Spleen (tissue), 11 donors: Measurements from ENCODE around the gene SLC9A4. TPM values are rescaled to one million over a fixed set of nuclear protein-coding genes. Genes with fewer than 3 reads are reported as not detected.

ENCODE experiments used
- DNase-seq: peaks from one replicate; pipeline ENCODE4 v3.0.0-alpha.2; 2020
- H3K27ac ChIP-seq, 8 donors: fragments of 200-600 bp; sonication (generic) in 7 of 8; 1 replicate in 4 of 8; 2 replicates in 4 of 8; pipeline versions ENCODE4 v1.5.0 to v1.8.0; 2016 to 2021; ENCODE audit warnings: inconsistent platforms in 4 of 8, mild to moderate bottlenecking in 4 of 8, moderate library complexity in 1 of 8
- H3K27me3 ChIP-seq, 7 donors: fragments of 200-600 bp; sonication (generic) in 6 of 7; replicated peaks in 1 of 7; 1 replicate in 4 of 7; 2 replicates in 3 of 7; pipeline versions ENCODE4 v1.5.0 to v1.8.0; 2016 to 2021; ENCODE audit warnings: inconsistent platforms in 3 of 7, mild to moderate bottlenecking in 1 of 7
- H3K36me3 ChIP-seq, 6 donors: fragments of 200-600 bp; sonication (generic) in 5 of 6; 1 replicate in 4 of 6; 2 replicates in 2 of 6; pipeline versions ENCODE4 v1.5.0 to v1.8.0; 2016 to 2021; ENCODE audit warnings: inconsistent platforms in 2 of 6
- H3K4me1 ChIP-seq, 6 donors: fragments of 200-600 bp; sonication (generic) in 5 of 6; 1 replicate in 3 of 6; 2 replicates in 3 of 6; pipeline versions ENCODE4 v1.5.0 to v1.8.0; 2016 to 2021; ENCODE audit warnings: inconsistent platforms in 3 of 6
- H3K4me3 ChIP-seq, 8 donors: fragments of 200-600 bp; sonication (generic) in 7 of 8; 1 replicate in 4 of 8; 2 replicates in 4 of 8; pipeline versions ENCODE4 v1.5.0 to v1.8.0; 2016 to 2021; ENCODE audit warnings: inconsistent platforms in 4 of 8, mild to moderate bottlenecking in 4 of 8, moderate library complexity in 2 of 8
- H3K9me3 ChIP-seq, 8 donors: fragments of 200-600 bp; sonication (generic) in 7 of 8; 1 replicate in 4 of 8; 2 replicates in 4 of 8; pipeline versions ENCODE4 v1.5.0 to v1.8.0; 2016 to 2021; ENCODE audit warnings: inconsistent platforms in 4 of 8
- POLR2A ChIP-seq, 3 donors: fragments of 450-650 bp; IDR thresholded peaks; one replicate each; pipeline ENCODE4 v1.5.1; 2017; ENCODE audit warnings: antibody characterized with exemption in 3 of 3, mild to moderate bottlenecking in 1 of 3
- POLR2AphosphoS5 ChIP-seq, 3 donors: sonication (generic); formaldehyde crosslinking; IDR thresholded peaks; one replicate each; pipeline ENCODE4 v1.5.1; 2017; ENCODE audit warnings: antibody characterized with exemption in 3 of 3
- WGBS, 5 donors: extraction: QIAGEN DNeasy Blood & Tissue Kit in 3 of 5; methylation state at CpG; one replicate each; pipeline versions ENCODE4 v1.1.5 to v1.1.7; 2013 to 2018; 5-methylcytosine and 5-hydroxymethylcytosine counted together
- intact Hi-C: fragments of 100-400 bp; cut with DNase I; formaldehyde crosslinking; loops from one replicate; pipeline ENCODE4 v1.15.0; 2023; ENCODE audit warnings: low total_unique reads
- polyA plus RNA-seq, 3 donors: library from polyadenylated mRNA; stranded (reverse); fragments of 200-250 nt; gene quantifications; one replicate each; pipeline ENCODE4 v1.2.1, GENCODE V29; 2013
- total RNA-seq, 7 donors: library from RNA; depleted of rRNA in 3 of 7; stranded (reverse); fragments of >200 nt in 3 of 7; fragmentation: NEBNext Ultra II Directional in 4 of 7; extraction: Animal tissue kit (Norgen Biotek cat#: 25700) in 4 of 7; gene quantifications; one replicate each; pipeline versions ENCODE4 v1.1.0 to v1.2.1, GENCODE V29; 2016 to 2021
- TF ChIP-seq, protein P1 (sequence below), 11 experiments: fragments of 200-600 bp in 7 of 11; fragments of 450-650 bp in 4 of 11; sonication (generic) in 4 of 11; IDR thresholded peaks in 8 of 11; conservative IDR thresholded peaks in 3 of 11; 1 replicate in 7 of 11; 2 replicates in 4 of 11; pipeline versions ENCODE4 v1.4.0 to v1.8.0; 2016 to 2021; ENCODE audit warnings: antibody characterized with exemption in 11 of 11, inconsistent platforms in 4 of 11, mild to moderate bottlenecking in 1 of 11
- donor health status: healthy with polysubstance abuse.
- donor health status: DM: no; HTN: no; CAD: no; lungs with moderate emphysema.
- donor health status: DM: no; HTN: no; CAD: no.
- donor health status: Bipolar disorder and iron deficiency.
- donor health status: healthy.
- donor health status: DM: no; HTN: no; CAD: no.
- donor health status: DM: yes; HTN: yes; CAD: no.

The SLC9A4 gene
- total and polyA plus RNA-seq, 10 donors = 0.10 TPM; not detected in 9

DNA sequence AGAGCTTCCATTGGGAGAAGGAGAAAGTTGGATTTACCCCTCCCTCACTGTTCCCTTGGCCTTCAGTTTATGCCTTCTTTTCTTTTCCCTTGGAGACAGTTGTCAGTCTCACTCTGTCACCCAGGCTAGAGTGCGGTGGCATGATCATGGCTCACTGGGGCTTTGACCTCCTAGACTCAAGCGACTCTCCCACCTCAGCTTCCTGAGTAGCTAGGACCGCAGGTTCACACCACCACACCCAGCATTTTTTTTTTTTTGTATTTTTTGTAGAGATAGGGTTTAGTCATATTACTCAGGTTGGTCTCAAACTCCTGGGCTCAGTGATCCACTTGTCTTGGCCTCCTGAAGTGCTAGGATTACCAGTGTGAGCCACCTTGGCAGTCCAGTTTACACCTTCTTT is 49.9 kb downstream of the SLC9A4 start:
- Histone ChIP-seq H3K36me3 (no peaks in the 10 kb centered on the region), H3K4me3 (no peak overlapping the region), H3K27ac (no peak overlapping the region), H3K27me3 (no peaks in the 10 kb centered on the region), H3K9me3 (no peaks in the 10 kb centered on the region), H3K4me1 (no peaks in the 10 kb centered on the region)
- TF ChIP-seq, protein P1, sequence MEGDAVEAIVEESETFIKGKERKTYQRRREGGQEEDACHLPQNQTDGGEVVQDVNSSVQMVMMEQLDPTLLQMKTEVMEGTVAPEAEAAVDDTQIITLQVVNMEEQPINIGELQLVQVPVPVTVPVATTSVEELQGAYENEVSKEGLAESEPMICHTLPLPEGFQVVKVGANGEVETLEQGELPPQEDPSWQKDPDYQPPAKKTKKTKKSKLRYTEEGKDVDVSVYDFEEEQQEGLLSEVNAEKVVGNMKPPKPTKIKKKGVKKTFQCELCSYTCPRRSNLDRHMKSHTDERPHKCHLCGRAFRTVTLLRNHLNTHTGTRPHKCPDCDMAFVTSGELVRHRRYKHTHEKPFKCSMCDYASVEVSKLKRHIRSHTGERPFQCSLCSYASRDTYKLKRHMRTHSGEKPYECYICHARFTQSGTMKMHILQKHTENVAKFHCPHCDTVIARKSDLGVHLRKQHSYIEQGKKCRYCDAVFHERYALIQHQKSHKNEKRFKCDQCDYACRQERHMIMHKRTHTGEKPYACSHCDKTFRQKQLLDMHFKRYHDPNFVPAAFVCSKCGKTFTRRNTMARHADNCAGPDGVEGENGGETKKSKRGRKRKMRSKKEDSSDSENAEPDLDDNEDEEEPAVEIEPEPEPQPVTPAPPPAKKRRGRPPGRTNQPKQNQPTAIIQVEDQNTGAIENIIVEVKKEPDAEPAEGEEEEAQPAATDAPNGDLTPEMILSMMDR (IDR thresholded peaks at IDR 0.05 in 8 of 11, conservative IDR thresholded peaks at IDR 0.05 in 3 of 11) = no peak
- TF ChIP-seq POLR2A (IDR thresholded peaks at IDR 0.05) (no peak), POLR2AphosphoS5 (IDR thresholded peaks at IDR 0.05) (no peak)
- intact Hi-C loops = no loop called here
- 84 to 98% (median 88%) methylated on average over 3 of the region's 3 CpGs for WGBS, 5 donors
- no peak for DNase-seq

DNA sequence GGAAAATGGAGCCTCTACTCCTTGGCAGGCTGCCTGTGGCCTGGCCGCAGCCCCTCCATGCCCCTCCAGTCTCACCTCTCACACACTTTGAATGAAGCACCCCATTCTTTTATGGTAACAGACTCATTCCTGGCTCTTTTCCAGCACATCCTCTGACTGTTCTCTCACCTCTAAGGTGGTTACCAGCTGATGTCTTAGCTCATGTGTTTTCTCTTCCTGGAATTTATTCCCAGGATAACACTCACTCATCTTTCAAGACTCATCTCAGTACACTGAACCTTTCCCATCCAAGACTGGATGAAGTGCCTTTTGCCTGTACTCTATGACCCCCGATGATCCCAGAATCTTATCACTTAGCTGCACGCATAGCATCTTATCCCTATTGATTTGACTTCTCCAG is 50.6 kb downstream of the SLC9A4 start:
- Histone ChIP-seq H3K27ac (no peak overlapping the region), H3K4me3 (no peak overlapping the region), H3K9me3 (no peaks in the 10 kb centered on the region), H3K4me1 (no peaks in the 10 kb centered on the region), H3K27me3 (no peaks in the 10 kb centered on the region), H3K36me3 (no peaks in the 10 kb centered on the region)
- 62 to 73% (median 67%) methylated on average over 3 of the region's 3 CpGs for WGBS, 5 donors
- TF ChIP-seq POLR2A (IDR thresholded peaks at IDR 0.05) = no peak
- no peak for TF ChIP-seq POLR2AphosphoS5 (IDR thresholded peaks at IDR 0.05)
- TF ChIP-seq, protein P1 (IDR thresholded peaks at IDR 0.05 in 8 of 11, conservative IDR thresholded peaks at IDR 0.05 in 3 of 11) = no peak
- DNase-seq = no peak
- intact Hi-C loops = no loop called here

DNA sequence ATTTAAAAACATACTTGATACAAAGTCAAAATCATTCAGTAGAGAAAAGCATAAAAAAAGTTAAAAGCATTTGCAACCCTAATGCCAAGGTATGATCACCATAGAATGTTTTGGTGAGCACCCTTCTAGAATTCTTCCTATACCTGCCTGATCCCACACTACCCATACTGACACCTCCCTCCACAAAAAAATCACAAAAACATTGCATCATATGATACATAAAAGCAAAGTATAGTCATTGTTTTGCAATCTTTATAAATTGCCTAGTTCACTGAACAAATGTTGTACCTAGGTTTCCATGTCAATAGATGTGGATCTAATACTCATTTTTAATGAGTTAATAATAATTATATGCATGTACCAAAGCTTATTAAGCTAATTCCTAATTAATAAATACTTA is 54.1 kb downstream of the SLC9A4 start:
- no peaks in the 10 kb centered on the region for H3K4me1 ChIP-seq
- no peak overlapping the region for H3K4me3 ChIP-seq
- H3K27me3 ChIP-seq = peaks cover 0 to 9% (median 0%) of the 10 kb centered on the region in 7 donors
- H3K27ac ChIP-seq = no peak overlapping the region
- intact Hi-C loops = no loop called here
- DNase-seq = no peak
- H3K9me3 ChIP-seq = no peaks in the 10 kb centered on the region
- TF ChIP-seq POLR2AphosphoS5 (IDR thresholded peaks at IDR 0.05) = no peak
- TF ChIP-seq, protein P1 (IDR thresholded peaks at IDR 0.05 in 8 of 11, conservative IDR thresholded peaks at IDR 0.05 in 3 of 11) = no peak
- no peak for TF ChIP-seq POLR2A (IDR thresholded peaks at IDR 0.05)
- H3K36me3 ChIP-seq = no peaks in the 10 kb centered on the region

DNA sequence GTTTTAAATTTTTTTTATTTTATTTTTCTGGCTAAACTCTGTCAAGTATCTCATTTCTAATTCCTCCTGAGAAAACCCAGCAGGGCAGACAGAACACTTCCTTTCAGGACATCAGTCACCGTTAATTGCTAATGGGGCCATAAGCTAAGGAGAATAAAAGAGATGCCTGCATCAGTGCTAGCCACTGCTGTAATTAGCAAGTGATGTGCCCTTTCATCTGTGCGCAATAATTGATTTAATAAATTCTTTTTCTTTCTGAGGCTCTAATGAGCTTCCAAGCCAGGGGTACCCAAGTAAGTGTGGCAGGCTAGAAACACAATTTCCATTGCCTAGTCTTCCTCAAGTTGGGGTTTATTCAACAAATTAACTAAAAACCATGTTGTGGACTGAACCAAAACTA is 65.5 kb downstream of the SLC9A4 start:
- intact Hi-C loops = no loop called here
- 42 to 66% (median 45%) methylated on average over 2 of the region's 2 CpGs for WGBS, 5 donors
- no peaks in the 10 kb centered on the region for H3K4me1 ChIP-seq
- peaks cover 0 to 12% (median 0%) of the 10 kb centered on the region in 7 donors for H3K27me3 ChIP-seq
- no peak for TF ChIP-seq POLR2AphosphoS5 (IDR thresholded peaks at IDR 0.05)
- DNase-seq = no peak
- no peaks in the 10 kb centered on the region for H3K36me3 ChIP-seq
- no peak overlapping the region for H3K4me3 ChIP-seq
- H3K9me3 ChIP-seq = no peaks in the 10 kb centered on the region
- no peak overlapping the region for H3K27ac ChIP-seq

GRCh38 chr2:102540882-102541281 is 67.9 kb downstream of the SLC9A4 start:
- DNase-seq = no peak

More at GRCh38 chr2:102540882-102541281, 67.9 kb downstream of the SLC9A4 start:
- H3K9me3 ChIP-seq = no peaks in the 10 kb centered on the region
- peaks cover 0 to 13% (median 0%) of the 10 kb centered on the region in 7 donors for H3K27me3 ChIP-seq
- H3K4me1 ChIP-seq = no peaks in the 10 kb centered on the region
- H3K4me3 ChIP-seq = no peak overlapping the region
- 50 to 81% (median 57%) methylated on average over 3 to 4 of the region's 4 CpGs for WGBS, 5 donors
- no peak overlapping the region for H3K27ac ChIP-seq
- H3K36me3 ChIP-seq = no peaks in the 10 kb centered on the region
- TF ChIP-seq POLR2A (IDR thresholded peaks at IDR 0.05) (no peak), POLR2AphosphoS5 (IDR thresholded peaks at IDR 0.05) (no peak)
- TF ChIP-seq, protein P1 (IDR thresholded peaks at IDR 0.05 in 8 of 11, conservative IDR thresholded peaks at IDR 0.05 in 3 of 11) = no peak
- intact Hi-C loops = no loop called here
